GM19193 (cell line): ENCODE measurements around the gene FARS2.

Source experiments
- POLR2A ChIP-seq: IDR thresholded peaks from 4 replicates; pipeline ENCODE4 v1.6.1; 2011; ENCODE audit not compliant: insufficient read depth, insufficient read length; ENCODE audit errors: extremely low read depth

FARS2 gene

DNA sequence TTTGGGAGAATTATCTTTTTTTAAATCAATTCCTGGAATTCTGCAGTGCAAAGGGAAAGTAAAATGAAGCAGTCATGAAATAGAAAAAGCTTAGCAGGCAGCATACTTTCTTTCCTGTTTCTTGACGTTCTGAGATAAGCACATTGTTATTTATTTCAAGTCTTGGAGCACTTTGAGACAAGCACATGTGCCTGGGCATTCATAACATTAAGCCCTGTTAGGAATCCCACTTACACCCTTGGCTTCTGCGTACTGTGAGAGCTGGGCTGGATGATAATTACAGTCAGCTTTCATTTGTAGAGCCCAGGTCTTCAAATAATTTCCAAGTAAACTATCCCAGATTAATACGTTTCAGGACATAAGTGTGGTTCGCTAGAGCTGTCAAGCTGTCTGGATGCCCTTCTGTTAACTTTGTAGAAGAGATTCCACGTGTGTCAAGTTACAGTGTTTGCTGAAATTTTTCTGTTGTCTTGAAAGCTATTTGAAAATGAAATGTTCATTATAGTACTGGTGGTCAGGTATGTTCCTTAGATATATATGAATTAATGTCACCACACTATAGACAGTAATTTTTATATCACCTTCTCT, 8.9 kb downstream of the FARS2 start:
- no peak for TF ChIP-seq POLR2A

GRCh38 chr6:5271926-5272325, 10.6 kb downstream of the FARS2 start:
- TF ChIP-seq POLR2A: no peak

DNA sequence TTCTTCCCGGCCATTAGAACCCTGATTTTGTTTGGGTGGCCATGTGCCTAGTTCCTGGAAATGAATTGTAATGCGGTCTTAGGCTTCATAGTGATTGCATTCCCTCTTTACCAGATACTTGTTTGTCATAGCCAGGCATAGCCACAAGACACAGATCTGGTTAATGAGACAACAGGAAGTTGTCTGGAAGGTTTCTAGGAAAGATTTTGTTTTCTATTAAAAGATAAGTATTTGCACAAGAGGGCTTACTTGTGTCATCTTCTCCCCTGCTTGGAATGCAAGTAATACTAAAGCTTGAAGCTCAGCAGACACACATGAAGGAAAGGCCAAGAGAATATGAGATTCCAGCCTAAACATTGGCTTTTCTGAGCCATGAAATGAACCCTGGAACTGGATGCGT, 12.9 kb downstream of the FARS2 start:
- no peak for TF ChIP-seq POLR2A

GRCh38 chr6:5275497-5275896, 14.2 kb downstream of the FARS2 start:
- TF ChIP-seq POLR2A: no peak

DNA sequence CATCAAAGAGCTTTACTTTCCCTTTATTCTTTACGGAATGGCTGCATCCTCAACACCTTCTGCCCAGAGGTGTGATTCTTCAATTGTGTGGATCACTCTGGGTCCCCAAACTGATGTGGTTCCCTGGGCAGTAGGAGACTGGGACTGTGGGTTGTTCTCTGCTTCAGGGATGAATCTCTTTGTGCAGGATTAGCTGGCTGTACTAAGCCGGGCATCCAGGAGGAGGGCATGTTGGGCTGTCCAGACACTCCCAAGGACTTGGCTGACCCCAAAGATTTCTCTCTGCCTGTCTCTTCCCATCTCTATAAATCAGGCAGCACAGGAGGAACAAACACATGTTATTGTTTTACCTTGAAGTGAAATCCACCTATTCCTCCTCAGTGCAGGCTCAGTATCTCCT, 15.3 kb downstream of the FARS2 start:
- no peak for TF ChIP-seq POLR2A

- no peak for TF ChIP-seq POLR2A
Measured at GRCh38 chr6:5277589-5277988, 16.3 kb downstream of the FARS2 start.

- no peak for TF ChIP-seq POLR2A
Measured at GRCh38 chr6:5278047-5278446, 16.7 kb downstream of the FARS2 start.

DNA sequence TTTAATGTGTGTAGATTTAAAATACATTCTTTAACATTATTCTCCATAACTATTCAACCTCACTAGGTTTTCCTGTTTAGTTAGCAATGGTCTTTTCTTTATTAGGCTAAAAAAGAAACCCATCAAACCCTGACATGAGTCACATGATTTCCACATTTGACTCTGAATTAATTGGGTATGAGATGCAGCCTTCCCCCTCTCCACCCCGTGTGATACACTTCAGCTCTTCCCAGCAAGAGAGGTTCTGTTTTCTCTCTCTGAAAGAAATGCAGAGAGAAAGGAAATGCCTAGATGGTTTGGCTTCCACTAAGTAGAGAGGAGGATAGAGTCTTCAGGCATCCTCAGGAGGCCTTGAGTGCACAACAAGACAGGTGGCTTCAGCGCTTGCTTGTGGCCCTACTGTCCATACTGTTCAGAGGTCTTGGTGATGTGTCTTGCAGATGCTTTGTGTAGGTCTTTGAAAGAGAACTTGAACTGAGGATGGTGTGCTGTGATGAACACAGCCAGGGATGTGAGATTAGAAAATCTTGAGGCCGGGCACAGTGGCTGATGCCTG, 17.3 kb downstream of the FARS2 start:
- TF ChIP-seq POLR2A: no peak

GRCh38 chr6:5279891-5280338, 18.6 kb downstream of the FARS2 start:
- no peak for TF ChIP-seq POLR2A

GRCh38 chr6:5280920-5281319, 19.6 kb downstream of the FARS2 start:
- no peak for TF ChIP-seq POLR2A

DNA sequence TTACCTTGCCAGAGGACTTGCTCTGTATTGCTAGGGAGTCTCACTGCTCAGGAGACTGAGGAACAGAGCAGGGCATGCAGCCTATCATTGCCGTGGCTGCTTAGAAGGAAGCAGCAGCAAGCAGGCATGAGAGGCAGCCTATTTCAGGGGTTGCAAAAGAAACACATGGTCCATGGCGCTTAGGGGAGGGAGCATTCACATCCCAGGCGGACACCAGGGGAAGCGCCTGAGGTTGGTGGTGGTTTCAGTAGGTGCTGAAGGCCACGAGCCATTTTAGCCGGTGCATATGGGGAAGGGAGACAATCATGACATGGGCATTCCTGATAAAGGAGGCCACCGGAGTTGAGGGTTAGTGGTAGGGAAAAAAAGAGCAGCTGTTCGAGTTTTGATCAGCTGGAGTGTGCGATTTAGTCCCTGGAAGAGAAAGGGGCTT, 20.9 kb downstream of the FARS2 start:
- TF ChIP-seq POLR2A: no peak

DNA sequence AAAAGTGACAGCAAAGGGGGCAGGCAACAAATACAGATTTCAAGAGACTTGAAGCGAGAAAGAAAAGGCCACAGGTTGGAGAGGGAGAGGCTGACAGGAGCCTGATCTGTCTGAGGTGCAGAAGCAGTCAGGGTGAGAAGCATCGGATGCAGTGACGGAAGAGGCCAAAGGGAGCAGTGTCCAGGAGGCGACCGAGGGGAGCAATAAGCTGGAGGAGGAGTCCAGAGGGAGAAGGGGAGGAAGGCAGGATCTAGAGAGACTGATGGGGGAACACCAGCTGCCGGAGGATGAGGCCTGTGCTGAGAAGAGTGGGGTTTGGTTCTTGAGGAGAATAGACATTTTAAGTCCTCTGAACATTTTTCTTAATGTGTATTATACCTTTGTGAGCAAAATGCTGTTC, 23.8 kb downstream of the FARS2 start:
- TF ChIP-seq POLR2A: no peak

DNA sequence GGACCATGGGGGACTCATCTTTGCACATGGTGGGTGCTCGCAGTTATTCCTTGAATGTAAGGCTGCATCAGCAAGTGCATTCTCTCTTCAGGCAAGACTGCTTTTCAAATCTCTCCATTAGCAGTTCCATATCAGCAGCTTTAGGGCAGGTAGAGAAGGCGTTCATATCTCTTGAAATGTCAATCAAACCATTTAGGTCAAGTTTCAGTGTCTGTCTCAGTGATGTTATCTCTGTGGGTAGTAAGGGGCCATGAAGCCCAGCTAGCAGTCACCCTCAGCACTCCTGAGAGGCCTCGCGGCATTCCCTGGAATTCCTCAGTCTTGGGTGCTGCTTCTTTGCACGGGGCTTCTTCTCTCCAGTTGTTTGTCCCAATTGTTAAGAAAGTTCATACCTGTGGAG, 24.2 kb downstream of the FARS2 start:
- no peak for TF ChIP-seq POLR2A

GRCh38 chr6:5286780-5287179, 25.5 kb downstream of the FARS2 start:
- no peak for TF ChIP-seq POLR2A

GRCh38 chr6:5287205-5287965, 26.1 kb downstream of the FARS2 start:
- no peak for TF ChIP-seq POLR2A

GRCh38 chr6:5287966-5288297, 26.6 kb downstream of the FARS2 start:
- no peak for TF ChIP-seq POLR2A

GRCh38 chr6:5290097-5290496, 28.8 kb downstream of the FARS2 start:
- TF ChIP-seq POLR2A: no peak

DNA sequence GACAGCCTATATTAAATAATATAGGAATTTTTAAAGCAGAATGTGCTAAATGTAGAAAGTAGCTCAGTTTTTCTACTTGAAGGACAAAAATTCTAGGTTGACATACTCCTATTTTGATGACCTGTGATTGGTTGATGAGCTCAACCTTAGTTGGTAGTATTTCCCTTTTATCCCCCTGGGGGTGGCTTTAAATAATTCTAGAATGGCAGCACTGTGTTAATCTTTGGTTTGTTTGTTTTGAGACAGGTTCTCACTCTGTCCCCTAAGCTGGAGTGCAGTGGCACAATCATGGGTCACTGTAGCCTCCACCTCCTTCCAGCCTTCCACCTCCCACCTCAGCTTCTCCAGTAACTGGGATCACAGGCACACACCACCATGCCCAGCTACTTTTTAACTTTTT, 29.2 kb downstream of the FARS2 start:
- TF ChIP-seq POLR2A: no peak
